ENCODE data around the gene FZD10.

The FZD10 gene

GRCh38 chr12:130185455-130186391 lies 23.5 kb downstream of the FZD10 start:
- TF ChIP-seq CTCF (conservative IDR thresholded peaks at IDR 0.05; ENCODE audit: control insufficient read depth, insufficient read depth, low read depth, low read length) = no peak
- H3K4me3 ChIP-seq (ENCODE audit: control insufficient read depth, low read depth, low read length) = no peak overlapping the region
- no peak for DNase-seq (ENCODE audit: low read depth)

- no peak overlapping the region for H3K4me3 ChIP-seq (ENCODE audit: control insufficient read depth, low read depth, low read length)
- DNase-seq (ENCODE audit: low read depth) = no peak
- no peak for TF ChIP-seq CTCF (conservative IDR thresholded peaks at IDR 0.05; ENCODE audit: control insufficient read depth, insufficient read depth, low read depth, low read length)
Observed at GRCh38 chr12:130186651-130187268, 24.5 kb downstream of the FZD10 start.

GRCh38 chr12:130192642-130193345 lies 30.5 kb downstream of the FZD10 start:
- DNase-seq (ENCODE audit: low read depth) = no peak
- H3K4me3 ChIP-seq (ENCODE audit: control insufficient read depth, low read depth, low read length) = no peak overlapping the region
- TF ChIP-seq CTCF (conservative IDR thresholded peaks at IDR 0.05; ENCODE audit: control insufficient read depth, insufficient read depth, low read depth, low read length) = no peak

GRCh38 chr12:130194154-130194553 lies 31.9 kb downstream of the FZD10 start:
- TF ChIP-seq CTCF (conservative IDR thresholded peaks at IDR 0.05; ENCODE audit: control insufficient read depth, insufficient read depth, low read depth, low read length) = no peak
- H3K4me3 ChIP-seq (ENCODE audit: control insufficient read depth, low read depth, low read length) = no peak overlapping the region
- DNase-seq (ENCODE audit: low read depth) = no peak

- no peak overlapping the region for H3K4me3 ChIP-seq (ENCODE audit: control insufficient read depth, low read depth, low read length)
Observed at GRCh38 chr12:130195369-130195768, 33.1 kb downstream of the FZD10 start.

More at GRCh38 chr12:130195369-130195768, 33.1 kb downstream of the FZD10 start:
- DNase-seq (ENCODE audit: low read depth) = no peak
- no peak for TF ChIP-seq CTCF (conservative IDR thresholded peaks at IDR 0.05; ENCODE audit: control insufficient read depth, insufficient read depth, low read depth, low read length)

All from fibroblast of mammary gland (primary cell).